Activated T-cell treated with anti-CD3 and anti-CD28 coated beads, Interleukin-2, amount 50 U/mL, for 24 hours (primary cell): Measurements from ENCODE around the gene DHRS11.

ENCODE experiments used
- DNase-seq: peaks from one replicate; pipeline ENCODE4 v3.0.0-alpha.2; 2020
- H3K27ac Mint-ChIP-seq: 2 replicates; pipeline ENCODE4 v1.8.0; 2020; ENCODE audit warnings: mild to moderate bottlenecking, mixed read lengths
- H3K27me3 Mint-ChIP-seq: 2 replicates; pipeline ENCODE4 v1.8.0; 2020; ENCODE audit warnings: mixed read lengths
- H3K36me3 Mint-ChIP-seq: 2 replicates; pipeline ENCODE4 v1.8.0; 2020; ENCODE audit warnings: low read depth, mixed read lengths
- H3K4me1 Mint-ChIP-seq: 2 replicates; pipeline ENCODE4 v1.8.0; 2020; ENCODE audit warnings: low read depth, mixed read lengths
- H3K4me3 Mint-ChIP-seq: 2 replicates; pipeline ENCODE4 v1.8.0; 2020; ENCODE audit warnings: mild to moderate bottlenecking, moderate library complexity, mixed read lengths
- H3K9me3 Mint-ChIP-seq: 2 replicates; pipeline ENCODE4 v1.8.0; 2020; ENCODE audit warnings: mixed read lengths

DHRS11 gene

DNA sequence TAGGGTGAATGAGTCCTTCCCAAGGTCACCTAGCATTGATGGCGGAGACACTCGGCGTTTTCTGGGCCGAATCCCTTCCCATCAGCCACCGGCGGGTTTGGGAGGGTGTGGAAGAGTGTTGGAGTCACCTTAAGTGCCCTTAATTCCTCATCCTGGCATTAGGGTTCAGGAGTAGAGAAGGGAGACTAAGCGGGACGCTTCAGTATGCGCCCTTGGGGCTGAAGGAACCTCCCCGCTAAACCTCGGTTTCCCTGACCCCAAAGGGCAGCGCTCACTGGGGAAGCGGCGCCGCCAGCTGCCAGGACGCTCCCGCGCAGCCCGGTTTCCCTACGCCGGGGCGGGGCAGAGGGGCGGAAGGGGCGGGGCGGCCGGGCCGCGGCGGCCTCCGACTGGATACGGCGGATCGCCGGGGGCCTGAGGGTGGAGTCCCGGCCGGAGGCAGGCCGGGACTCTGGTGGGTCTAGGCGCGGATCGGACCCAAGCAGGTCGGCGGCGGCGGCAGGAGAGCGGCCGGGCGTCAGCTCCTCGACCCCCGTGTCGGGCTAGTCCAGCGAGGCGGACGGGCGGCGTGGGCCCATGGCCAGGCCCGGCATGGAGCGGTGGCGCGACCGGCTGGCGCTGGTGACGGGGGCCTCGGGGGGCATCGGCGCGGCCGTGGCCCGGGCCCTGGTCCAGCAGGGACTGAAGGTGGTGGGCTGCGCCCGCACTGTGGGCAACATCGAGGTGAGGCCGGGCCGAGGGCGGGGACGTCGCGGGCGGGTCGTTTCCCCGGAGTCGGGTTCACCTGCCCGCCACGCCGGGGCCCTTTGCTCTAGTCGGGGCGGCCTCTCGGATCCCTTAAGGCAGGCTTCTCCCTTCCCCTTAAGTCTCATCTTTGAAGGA is at the start of gene DHRS11:
TSS of gene DHRS11 (plus strand) at position 446 of the 882 bp plus-strand sequence. CDS start at position 577, 131 bp downstream.
- H3K27ac Mint-ChIP-seq, result peak within 1 kb of the TSS; percentile 87
- H3K27me3 Mint-ChIP-seq, result no peaks in the 10 kb centered on the region
- DNase-seq, result peak; percentile 92
- peak within 1 kb of the TSS; percentile 78 for H3K4me3 Mint-ChIP-seq
- peaks cover 31% of the 10 kb centered on the region for H3K4me1 Mint-ChIP-seq
- no peaks in the 10 kb centered on the region for H3K9me3 Mint-ChIP-seq
- peaks cover 58% of the 10 kb centered on the region for H3K36me3 Mint-ChIP-seq

DNA sequence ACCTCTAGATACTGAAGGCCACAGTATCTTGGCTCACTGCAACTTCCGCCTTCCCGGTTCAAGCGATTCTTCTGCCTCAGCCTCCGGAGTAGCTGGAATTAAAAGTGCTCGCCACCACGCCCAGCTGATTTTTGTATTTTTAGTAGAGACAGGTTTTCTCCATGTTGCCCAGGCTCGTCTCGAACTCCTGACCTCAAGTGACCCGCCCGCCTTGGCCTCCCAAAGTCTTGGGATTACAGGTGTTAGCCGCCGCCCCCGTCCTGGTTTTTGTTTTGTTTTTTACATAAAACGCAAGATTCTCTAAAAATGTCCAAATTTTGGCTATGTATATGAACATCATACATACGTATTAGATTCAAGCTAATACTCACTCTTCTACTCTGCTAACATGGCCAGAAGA is 48.9 kb upstream of the DHRS11 start:
- Mint-ChIP-seq H3K4me3 (peak overlapping the region; percentile 96), H3K4me1 (peaks cover 39% of the 10 kb centered on the region), H3K27me3 (no peaks in the 10 kb centered on the region), H3K27ac (no peak overlapping the region), H3K9me3 (no peaks in the 10 kb centered on the region), H3K36me3 (peaks cover 63% of the 10 kb centered on the region)
- no peak for DNase-seq

DNA sequence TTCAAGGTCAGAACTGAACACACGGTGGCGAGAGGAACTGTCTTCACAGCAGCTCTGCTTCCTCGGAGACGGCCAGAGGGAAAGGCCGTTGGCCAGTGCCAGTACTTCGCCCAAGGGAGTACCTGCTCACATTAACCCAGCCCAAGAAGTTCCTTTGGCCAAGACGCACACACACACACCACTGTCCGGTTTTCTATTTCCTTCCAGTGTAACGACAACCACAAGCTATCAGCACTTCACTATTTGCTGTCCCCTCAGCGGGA is 47.7 kb upstream of the DHRS11 start:
- Mint-ChIP-seq H3K4me3 (peak overlapping the region; percentile 96), H3K27ac (peak overlapping the region; percentile 98), H3K27me3 (no peaks in the 10 kb centered on the region), H3K9me3 (no peaks in the 10 kb centered on the region), H3K4me1 (peaks cover 43% of the 10 kb centered on the region), H3K36me3 (peaks cover 61% of the 10 kb centered on the region)
- no peak for DNase-seq

- peak within 1 kb of the TSS; percentile 98 for H3K27ac Mint-ChIP-seq
- no peaks in the 10 kb centered on the region for H3K9me3 Mint-ChIP-seq
- H3K4me3 Mint-ChIP-seq, result peak within 1 kb of the TSS; percentile 96
- H3K36me3 Mint-ChIP-seq, result peaks cover 62% of the 10 kb centered on the region
- H3K27me3 Mint-ChIP-seq, result no peaks in the 10 kb centered on the region
- peak; percentile 92 for DNase-seq
- peaks cover 47% of the 10 kb centered on the region for H3K4me1 Mint-ChIP-seq
Observed at GRCh38 chr17:36544307-36545076, 47.2 kb upstream of the DHRS11 start, which contains the start of gene GGNBP2. TSS of gene GGNBP2 (plus strand) at chr17:36544919. CDS start at chr17:36545725, 806 bp downstream.

GRCh38 chr17:36545077-36545464 is 46.6 kb upstream of the DHRS11 start:
- H3K36me3 Mint-ChIP-seq, result peaks cover 63% of the 10 kb centered on the region
- H3K27me3 Mint-ChIP-seq, result no peaks in the 10 kb centered on the region
- H3K4me3 Mint-ChIP-seq, result peak overlapping the region; percentile 96
- no peaks in the 10 kb centered on the region for H3K9me3 Mint-ChIP-seq
- H3K27ac Mint-ChIP-seq, result peak overlapping the region; percentile 98
- peaks cover 48% of the 10 kb centered on the region for H3K4me1 Mint-ChIP-seq
- DNase-seq, result peak; percentile 88

GRCh38 chr17:36545465-36546417 is 45.9 kb upstream of the DHRS11 start:
- H3K27me3 Mint-ChIP-seq, result no peaks in the 10 kb centered on the region
- peak; percentile 98 for DNase-seq
- H3K27ac Mint-ChIP-seq, result peak overlapping the region; percentile 95
- peaks cover 53% of the 10 kb centered on the region for H3K4me1 Mint-ChIP-seq
- H3K9me3 Mint-ChIP-seq, result no peaks in the 10 kb centered on the region
- H3K4me3 Mint-ChIP-seq, result peak overlapping the region; percentile 96
- peaks cover 66% of the 10 kb centered on the region for H3K36me3 Mint-ChIP-seq

DNA sequence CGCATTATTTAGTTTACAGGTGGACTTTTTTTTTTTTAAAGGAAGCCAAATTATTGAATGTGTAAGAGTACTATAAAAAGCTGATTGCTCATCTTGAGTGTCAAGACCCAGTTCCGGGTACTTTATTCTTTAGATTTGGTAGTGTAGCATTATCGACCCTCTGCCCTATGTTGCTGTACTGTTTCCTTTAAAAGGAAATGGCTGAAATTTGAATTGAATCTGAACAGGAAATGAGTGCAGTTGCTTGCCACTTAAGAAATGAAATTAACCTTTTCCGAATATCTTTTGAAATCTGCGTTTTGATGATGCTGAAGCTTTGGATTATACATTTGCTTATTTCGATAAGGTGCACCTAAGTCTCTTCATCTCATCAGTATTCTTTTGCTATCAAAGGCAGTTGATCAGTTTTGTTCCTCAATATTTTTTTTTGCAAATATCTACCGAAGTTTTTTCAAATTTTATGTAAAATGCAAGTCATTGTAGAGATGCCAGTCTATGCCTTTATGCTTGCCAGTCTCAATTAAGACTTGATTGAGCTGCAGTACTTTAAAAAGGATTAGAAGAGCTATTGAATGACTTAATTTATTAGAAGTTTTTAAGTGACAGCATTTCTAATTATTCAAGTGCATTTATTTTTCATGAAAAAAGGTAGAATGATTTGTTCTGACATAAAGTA is 45.1 kb upstream of the DHRS11 start:
- H3K4me1 Mint-ChIP-seq, result peaks cover 58% of the 10 kb centered on the region
- peaks cover 63% of the 10 kb centered on the region for H3K36me3 Mint-ChIP-seq
- no peaks in the 10 kb centered on the region for H3K27me3 Mint-ChIP-seq
- DNase-seq, result no peak
- peak overlapping the region; percentile 95 for H3K27ac Mint-ChIP-seq
- peak overlapping the region; percentile 96 for H3K4me3 Mint-ChIP-seq
- H3K9me3 Mint-ChIP-seq, result no peaks in the 10 kb centered on the region

DNA sequence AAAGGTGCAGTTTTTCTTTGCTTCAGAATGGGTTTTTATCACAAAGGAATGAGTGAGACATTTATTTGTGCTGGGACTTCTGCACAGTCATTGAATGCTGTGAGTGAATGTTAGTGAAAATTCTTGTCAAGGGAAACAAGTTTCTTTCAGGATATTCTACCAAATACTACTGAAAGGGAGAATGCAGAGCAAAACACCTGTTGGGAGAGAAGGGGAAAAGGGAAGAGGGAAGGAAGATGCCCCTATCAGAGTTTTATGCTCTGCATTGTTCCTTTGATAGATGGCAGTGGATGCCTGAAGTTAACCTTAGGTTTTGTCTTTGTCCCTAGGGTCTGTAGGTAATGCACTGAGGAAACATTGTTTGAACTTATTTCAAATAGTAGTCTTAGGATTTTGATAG is 43.9 kb upstream of the DHRS11 start:
- no peaks in the 10 kb centered on the region for H3K9me3 Mint-ChIP-seq
- no peak for DNase-seq
- H3K4me1 Mint-ChIP-seq, result peaks cover 65% of the 10 kb centered on the region
- no peaks in the 10 kb centered on the region for H3K27me3 Mint-ChIP-seq
- H3K4me3 Mint-ChIP-seq, result peak overlapping the region; percentile 96
- H3K27ac Mint-ChIP-seq, result peak overlapping the region; percentile 95
- H3K36me3 Mint-ChIP-seq, result peaks cover 69% of the 10 kb centered on the region

DNA sequence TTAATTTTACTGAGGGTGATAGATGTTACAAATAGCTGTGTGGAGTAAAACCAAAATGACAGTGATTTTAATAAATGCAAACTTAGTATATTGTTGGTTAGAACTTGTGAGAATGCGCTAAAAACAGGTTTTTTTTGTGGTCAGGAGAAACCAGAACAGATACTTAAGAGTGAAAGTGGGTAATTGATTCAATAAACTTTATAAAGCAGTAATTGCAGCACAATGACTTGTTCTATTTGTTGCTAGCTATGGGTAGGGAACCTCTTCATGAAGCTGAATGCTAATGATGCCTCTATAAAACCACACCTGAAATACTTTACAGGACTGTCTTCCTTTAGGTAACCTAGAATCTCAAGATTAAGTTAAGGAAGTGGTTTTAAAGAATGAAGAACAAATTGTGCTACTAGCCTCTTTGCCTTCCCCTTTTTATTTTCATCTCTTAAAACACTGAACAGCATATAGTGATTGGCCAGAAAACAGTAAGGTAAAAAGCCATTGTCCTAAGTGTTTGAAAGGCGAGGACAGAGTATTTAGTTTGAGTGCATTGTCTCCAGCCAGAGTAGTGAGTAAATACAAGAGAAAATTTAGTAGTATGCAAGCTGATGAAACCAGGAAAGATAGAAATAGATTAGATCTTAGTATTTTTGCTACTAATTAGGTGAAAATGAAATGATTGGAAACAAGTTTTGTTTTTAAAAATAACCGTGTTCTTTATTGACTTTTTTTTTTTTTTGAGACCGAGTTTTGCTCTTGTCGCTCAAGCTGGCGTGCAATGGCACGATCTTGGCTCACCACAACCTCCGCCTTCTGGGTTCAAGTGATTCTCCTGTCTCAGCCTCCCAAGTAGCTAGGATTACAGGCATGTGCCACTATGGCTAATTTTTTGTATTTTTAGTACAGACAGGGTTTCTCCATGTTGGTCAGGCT is 40.9 kb upstream of the DHRS11 start:
- peaks cover 81% of the 10 kb centered on the region for H3K36me3 Mint-ChIP-seq
- H3K27me3 Mint-ChIP-seq, result no peaks in the 10 kb centered on the region
- H3K27ac Mint-ChIP-seq, result peak overlapping the region; percentile 80
- peaks cover 69% of the 10 kb centered on the region for H3K4me1 Mint-ChIP-seq
- DNase-seq, result no peak
- H3K4me3 Mint-ChIP-seq, result peak overlapping the region; percentile 5
- H3K9me3 Mint-ChIP-seq, result no peaks in the 10 kb centered on the region

- Mint-ChIP-seq H3K4me3 (peak overlapping the region; percentile 9), H3K4me1 (peaks cover 59% of the 10 kb centered on the region), H3K9me3 (no peaks in the 10 kb centered on the region), H3K27me3 (no peaks in the 10 kb centered on the region), H3K27ac (peak overlapping the region; percentile 77), H3K36me3 (peaks cover 80% of the 10 kb centered on the region)
- DNase-seq, result no peak
Observed at GRCh38 chr17:36553459-36553858, 38.2 kb upstream of the DHRS11 start.

GRCh38 chr17:36566081-36566480 is 25.6 kb upstream of the DHRS11 start:
- no peak overlapping the region for H3K4me3 Mint-ChIP-seq
- peaks cover 20% of the 10 kb centered on the region for H3K4me1 Mint-ChIP-seq
- H3K27me3 Mint-ChIP-seq, result no peaks in the 10 kb centered on the region
- no peak for DNase-seq
- peaks cover 86% of the 10 kb centered on the region for H3K36me3 Mint-ChIP-seq
- H3K9me3 Mint-ChIP-seq, result no peaks in the 10 kb centered on the region
- peak overlapping the region; percentile 63 for H3K27ac Mint-ChIP-seq

- H3K36me3 Mint-ChIP-seq, result peaks cover 83% of the 10 kb centered on the region
- H3K9me3 Mint-ChIP-seq, result no peaks in the 10 kb centered on the region
- DNase-seq, result no peak
- no peaks in the 10 kb centered on the region for H3K27me3 Mint-ChIP-seq
- peak overlapping the region; percentile 55 for H3K27ac Mint-ChIP-seq
- peaks cover 18% of the 10 kb centered on the region for H3K4me1 Mint-ChIP-seq
- no peak overlapping the region for H3K4me3 Mint-ChIP-seq
Observed at GRCh38 chr17:36575028-36575427, 16.7 kb upstream of the DHRS11 start.

- DNase-seq, result no peak
- Mint-ChIP-seq H3K27me3 (no peaks in the 10 kb centered on the region), H3K4me1 (peaks cover 18% of the 10 kb centered on the region), H3K4me3 (no peak overlapping the region), H3K36me3 (peaks cover 86% of the 10 kb centered on the region), H3K27ac (peak overlapping the region; percentile 30), H3K9me3 (no peaks in the 10 kb centered on the region)
Observed at GRCh38 chr17:36576793-36577192, 14.9 kb upstream of the DHRS11 start.
